Testis (tissue), 2 donors: ENCODE data around the gene ACAD9.

Experiments
- POLR2A ChIP-seq: fragments of 450-650 bp; IDR thresholded peaks from one replicate; pipeline ENCODE4 v1.6.1; 2017; ENCODE audit warnings: antibody characterized with exemption, mild to moderate bottlenecking, moderate library complexity
- TF ChIP-seq, protein P1 (sequence below), 3 experiments: fragments of 450-650 bp in 2 of 3; fragments of 200-600 bp in 1 of 3; sonication (generic) in 1 of 3; IDR thresholded peaks; one replicate each; pipeline ENCODE4 v1.5.1; 2016 to 2019; ENCODE audit warnings: antibody characterized with exemption in 3 of 3, mild to moderate bottlenecking in 2 of 3, moderate library complexity in 1 of 3

DNA sequence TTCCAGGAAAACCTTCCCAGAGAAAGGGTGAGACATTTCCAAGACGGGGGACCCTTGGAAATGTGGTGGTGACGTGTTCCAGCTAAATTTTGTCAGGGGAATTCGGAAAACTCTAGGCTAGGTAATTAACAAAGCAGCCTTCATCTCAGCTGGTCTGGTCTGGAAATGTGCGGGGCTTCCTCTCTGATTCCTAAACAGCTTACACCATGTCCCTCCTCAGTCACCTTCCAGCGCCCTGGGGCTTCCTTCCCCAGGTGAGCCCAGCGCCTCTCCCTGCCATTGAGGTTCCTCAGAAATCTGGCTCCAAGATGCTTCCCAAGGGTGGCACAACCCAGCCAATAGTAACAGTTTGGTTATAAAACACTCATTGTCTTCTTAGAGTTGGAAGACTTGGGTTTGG is 571 bp downstream of the ACAD9 start:
- TF ChIP-seq, protein P1, sequence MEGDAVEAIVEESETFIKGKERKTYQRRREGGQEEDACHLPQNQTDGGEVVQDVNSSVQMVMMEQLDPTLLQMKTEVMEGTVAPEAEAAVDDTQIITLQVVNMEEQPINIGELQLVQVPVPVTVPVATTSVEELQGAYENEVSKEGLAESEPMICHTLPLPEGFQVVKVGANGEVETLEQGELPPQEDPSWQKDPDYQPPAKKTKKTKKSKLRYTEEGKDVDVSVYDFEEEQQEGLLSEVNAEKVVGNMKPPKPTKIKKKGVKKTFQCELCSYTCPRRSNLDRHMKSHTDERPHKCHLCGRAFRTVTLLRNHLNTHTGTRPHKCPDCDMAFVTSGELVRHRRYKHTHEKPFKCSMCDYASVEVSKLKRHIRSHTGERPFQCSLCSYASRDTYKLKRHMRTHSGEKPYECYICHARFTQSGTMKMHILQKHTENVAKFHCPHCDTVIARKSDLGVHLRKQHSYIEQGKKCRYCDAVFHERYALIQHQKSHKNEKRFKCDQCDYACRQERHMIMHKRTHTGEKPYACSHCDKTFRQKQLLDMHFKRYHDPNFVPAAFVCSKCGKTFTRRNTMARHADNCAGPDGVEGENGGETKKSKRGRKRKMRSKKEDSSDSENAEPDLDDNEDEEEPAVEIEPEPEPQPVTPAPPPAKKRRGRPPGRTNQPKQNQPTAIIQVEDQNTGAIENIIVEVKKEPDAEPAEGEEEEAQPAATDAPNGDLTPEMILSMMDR (IDR thresholded peaks at IDR 0.05), result no peak
- no peak for TF ChIP-seq POLR2A
